ENCODE data around the gene SLC22A14.

DNA sequence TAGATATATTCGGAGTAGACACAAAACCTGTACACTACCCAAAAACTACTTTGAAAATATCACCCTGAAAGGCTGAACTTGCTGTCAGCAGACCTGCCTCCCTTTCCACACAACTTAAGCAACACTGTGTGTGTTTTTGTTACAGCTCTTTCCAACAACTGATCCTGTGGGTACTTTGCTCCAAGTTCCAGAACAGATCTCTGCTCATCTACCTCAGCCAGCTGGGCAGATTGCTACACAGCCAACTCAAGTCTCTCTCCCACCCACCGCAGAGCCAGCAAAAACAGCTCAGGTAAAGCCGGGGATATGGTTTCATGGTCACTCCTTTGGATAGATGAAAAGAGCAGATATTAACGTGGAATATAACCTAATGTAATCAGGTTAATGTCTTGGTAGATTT, 36.2 kb upstream of the SLC22A14 start:
- no peak for TF ChIP-seq POLR2A (IDR thresholded peaks at IDR 0.05)
- TF ChIP-seq, protein P1, sequence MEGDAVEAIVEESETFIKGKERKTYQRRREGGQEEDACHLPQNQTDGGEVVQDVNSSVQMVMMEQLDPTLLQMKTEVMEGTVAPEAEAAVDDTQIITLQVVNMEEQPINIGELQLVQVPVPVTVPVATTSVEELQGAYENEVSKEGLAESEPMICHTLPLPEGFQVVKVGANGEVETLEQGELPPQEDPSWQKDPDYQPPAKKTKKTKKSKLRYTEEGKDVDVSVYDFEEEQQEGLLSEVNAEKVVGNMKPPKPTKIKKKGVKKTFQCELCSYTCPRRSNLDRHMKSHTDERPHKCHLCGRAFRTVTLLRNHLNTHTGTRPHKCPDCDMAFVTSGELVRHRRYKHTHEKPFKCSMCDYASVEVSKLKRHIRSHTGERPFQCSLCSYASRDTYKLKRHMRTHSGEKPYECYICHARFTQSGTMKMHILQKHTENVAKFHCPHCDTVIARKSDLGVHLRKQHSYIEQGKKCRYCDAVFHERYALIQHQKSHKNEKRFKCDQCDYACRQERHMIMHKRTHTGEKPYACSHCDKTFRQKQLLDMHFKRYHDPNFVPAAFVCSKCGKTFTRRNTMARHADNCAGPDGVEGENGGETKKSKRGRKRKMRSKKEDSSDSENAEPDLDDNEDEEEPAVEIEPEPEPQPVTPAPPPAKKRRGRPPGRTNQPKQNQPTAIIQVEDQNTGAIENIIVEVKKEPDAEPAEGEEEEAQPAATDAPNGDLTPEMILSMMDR (IDR thresholded peaks at IDR 0.05) = no peak

Data from Peyer's patch (tissue), 4 donors.